GM21526 (cell line): Measurements from ENCODE around the gene HERC3.
"Not testable (repeated sequence)": the region's sequence is repeated elsewhere in the genome, so short reads cannot be mapped to it uniquely, and the experiment has no call there.

Experiments used
- ATAC-seq: cut with Tn5 transposase; IDR thresholded peaks from one replicate; pipeline ENCODE4 v1.9.1; 2021; ENCODE audit warnings: moderate library complexity; ENCODE audit not compliant: unreplicated experiment, low FRiP score

HERC3 gene

DNA sequence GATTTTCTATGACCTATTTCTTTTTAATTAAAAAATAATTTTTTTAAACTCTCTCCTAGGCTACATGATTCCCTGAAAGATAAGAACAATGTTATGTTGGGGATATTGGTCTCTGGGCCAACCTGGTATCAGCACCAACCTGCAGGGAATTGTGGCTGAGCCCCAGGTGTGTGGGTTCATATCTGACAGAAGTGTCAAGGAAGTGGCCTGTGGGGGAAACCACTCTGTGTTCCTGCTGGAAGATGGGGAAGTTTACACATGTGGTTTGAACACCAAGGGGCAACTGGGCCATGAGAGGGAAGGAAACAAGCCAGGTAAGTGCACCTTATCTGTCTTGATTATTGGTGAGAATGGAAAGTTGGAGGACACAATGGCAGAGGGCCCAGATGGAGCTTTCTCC, 13.5 kb downstream of the HERC3 start:
- no peak for ATAC-seq

DNA sequence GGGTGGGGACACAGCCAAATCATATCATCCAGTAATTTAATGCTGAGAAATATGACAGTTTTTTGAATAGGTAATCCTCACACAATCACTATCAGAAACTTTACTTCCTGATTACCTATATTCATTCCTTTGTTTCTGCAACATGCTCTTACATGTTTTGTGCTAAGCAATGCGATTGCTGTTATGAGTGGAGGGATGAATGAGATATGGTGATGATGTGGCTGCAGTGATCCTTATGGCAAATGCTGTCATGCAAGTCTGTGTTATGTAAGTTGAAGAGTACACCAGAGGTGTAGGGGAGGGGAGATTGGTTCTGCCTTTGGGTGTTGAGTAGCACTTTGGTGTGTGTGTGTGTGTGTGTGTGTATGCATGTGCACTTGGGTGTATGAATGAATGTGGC, 14.6 kb downstream of the HERC3 start:
- ATAC-seq, result no peak

DNA sequence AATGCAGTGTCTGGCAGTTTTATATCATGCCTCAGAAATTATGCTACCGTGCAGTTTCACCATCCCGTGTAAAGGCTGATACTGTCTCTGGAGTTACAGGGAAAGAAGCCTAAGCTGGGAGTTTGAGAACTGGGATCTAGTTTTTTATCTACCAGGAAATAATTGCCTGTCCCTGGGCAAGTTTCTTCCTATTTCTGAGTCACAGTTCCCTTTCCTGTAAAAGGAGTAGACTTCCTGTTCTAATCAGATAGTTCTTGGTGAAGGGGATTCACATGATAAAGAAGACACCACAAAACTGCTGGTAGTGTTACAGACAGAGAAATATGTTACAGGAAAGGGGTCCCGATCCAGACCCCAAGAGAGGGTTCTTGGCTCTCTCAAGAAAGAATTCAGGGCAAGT, 17.1 kb downstream of the HERC3 start:
- ATAC-seq, result no peak

DNA sequence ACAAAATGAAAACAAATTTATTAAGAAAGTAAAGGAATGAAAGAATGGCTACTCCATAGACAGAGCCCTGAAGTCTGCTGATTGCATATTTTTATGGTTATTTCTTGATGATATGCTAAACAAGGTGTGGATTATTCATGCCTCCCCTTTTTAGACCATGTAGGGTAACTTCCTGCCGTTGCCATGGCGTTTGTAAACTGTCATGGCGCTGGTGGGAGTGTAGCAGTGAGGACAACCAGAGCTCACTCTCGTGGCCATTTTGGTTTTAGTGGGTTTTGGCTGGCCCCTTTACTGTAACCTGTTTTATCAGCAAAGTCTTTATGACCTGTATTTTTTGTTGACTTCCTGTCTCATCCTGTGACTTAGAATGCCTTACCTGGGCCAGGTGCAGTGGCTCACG, 17.5 kb downstream of the HERC3 start:
- not testable (repeated sequence) for ATAC-seq

DNA sequence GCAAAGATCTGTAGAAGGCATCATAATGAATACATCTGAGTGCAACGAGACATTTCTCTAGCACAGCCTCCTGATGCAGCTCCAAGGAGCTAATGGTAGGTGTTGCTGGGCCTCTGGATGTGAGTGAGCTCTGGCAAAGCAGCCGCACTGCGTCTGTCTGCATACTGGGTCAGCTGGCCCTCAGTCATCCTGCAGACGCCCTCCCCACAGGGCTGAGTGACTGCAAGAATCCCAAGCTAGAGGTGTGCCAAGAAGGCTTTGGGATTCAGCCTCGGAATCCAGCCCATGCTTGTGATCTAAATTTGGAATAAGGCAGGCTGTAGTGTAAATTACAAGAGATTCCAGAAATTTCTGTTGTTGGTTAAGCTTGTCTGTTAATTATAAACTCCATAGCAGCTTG, 18.5 kb downstream of the HERC3 start:
- ATAC-seq, result no peak

DNA sequence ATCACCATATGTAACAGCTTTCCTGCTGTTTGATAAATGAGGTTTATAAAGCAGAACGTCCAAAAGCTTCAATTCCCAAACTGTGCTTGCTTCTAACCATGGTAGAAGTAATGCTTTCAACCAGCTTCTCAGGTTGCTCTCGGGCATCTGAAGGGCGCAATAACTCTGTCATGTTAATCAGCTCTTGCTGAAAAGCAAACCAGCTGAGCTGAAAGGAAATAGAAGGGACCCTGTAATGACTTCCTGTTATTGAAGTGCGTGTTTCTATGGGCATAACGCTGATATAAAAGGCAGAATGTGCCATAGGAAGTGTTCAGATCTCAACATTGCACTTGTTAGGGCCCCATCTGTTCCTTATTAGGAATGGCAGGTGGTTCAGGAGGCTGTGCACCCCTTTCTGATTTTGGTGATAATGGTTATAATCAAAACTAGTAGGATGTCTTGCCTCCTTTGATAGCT, 21.2 kb downstream of the HERC3 start:
- ATAC-seq, result peak; percentile 41

DNA sequence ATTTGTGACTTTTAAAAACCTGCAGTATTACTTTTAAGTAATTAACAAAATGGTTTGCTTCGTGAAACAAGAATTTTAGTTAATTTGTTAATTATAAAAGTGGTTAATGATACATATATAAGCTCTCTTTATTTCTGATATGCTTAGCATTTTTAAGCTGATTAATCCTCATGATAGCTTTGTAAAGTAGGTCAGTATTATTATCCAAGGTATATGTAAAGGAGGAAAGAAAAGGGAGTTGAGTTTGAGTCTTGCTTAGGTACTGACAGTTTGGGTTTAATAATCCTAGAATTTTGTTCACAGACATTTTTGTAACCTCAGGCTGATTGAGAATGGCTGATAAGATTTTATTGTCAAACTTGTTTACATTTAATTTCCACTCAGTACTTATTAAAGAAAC, 21.8 kb downstream of the HERC3 start:
- no peak for ATAC-seq

DNA sequence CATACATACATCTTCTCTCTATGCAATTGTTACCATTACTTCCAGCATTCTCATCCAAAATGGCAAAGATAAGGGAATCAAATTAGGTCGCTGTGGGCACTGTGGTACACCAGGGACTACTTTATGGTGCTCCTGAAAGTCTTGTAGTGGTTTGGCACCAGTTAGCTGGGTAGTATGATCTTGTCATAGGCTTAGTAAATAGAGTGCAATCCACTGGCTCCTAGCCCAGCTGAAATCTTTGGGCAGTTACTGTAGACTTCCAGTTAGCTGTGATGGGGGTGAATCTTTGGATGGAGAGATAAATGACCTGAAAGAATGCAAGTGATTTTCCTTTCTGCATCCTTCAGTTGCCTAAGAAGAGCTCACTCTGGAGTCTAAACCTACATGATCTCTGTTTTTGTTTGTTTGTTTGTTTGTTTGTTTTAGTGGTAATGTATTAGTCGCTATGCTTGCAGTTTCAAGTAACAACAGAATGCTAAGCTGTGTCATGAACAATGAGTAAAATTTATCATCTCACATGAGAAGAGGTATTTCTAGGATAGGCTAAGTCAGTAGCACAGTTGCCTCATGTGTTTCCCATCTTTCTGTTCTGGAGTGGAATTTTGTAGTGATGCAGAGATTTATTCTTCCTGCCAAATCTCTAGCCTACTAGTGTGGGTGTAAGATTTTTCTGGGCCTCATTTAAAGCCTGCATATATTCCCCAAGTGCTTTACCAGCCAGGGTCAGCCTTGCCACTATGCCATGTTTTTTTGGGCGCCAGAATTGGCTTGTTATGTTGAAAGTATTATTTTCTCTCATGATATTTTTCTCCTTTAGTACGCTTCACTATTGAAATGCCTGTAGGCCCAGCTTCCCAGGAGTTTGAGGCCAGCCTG, 24.2 kb downstream of the HERC3 start:
- no peak for ATAC-seq

DNA sequence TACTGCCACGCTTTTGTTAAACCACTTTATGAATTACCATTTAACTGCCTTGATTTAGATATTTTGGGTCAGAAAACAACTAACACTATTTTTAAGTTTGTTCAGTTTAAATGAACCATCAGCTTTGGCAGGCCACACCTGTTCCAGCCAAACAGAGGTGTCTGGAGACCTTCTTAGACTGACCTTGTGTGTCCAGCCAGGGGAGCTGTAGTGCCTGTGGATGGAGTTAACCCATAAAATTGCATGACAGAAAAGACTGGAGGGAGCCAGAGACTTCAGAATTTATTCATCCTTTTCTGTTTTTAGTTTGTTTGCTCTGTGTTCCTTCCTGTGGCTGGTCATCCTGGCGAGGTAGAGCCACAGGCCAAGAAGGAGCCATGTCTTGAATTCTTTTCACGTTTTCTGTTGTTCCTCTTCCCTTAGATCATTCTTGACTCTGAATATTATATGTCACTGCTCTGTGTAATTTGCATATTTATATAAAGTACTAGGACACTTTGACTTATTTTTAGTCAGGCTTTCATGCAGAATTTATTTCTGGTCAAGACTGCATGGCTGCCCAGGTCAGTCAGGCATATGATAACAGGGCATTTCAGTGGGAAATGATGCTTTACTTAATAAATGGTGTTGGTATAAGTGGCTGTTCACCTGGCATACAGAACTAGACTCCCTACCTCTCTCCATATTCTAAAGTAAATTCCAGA, 26.7 kb downstream of the HERC3 start:
- no peak for ATAC-seq

DNA sequence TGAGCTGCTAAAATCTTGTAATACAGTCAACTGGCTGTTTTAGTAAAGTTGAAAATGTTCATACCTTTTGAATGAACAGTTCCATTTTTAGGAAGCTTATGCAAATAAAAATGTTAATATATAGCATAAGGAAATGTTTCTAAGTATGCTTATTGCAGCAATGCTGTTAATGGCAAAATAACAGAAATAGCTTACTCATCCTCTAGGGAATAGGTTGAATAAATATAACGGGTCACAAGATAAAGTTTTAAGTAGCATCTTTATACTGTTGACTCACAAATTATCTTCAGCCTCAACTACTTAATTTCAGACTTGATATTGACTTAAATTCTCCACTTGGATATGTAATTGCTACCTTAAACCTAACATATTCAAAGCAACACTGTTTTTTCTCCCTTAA, 27.7 kb downstream of the HERC3 start:
- no peak for ATAC-seq

DNA sequence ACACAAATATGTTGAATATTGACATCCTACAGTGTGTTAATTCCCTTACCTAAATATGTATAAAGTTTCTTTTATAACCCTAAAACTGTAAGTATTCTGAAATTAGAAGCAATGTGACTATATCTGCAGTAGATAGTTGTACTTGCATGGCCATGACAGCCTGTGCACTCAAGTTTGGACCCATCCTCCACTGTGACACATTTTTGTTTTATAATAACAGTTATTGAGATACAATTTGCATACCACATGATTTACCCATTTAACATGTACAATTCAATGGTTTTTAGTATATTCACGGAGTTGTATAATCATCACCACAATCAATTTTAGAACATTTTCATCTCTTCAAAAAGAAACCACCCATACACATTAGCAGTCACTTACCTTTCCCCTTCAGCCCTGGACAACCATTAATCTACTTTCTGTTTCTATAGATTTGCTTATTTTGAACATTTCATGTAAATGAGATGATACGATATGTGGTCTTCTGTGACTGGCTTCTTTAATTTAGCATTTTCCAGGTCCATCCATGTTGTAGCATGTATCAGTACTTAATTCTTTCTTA, 29.6 kb downstream of the HERC3 start:
- ATAC-seq, result no peak

DNA sequence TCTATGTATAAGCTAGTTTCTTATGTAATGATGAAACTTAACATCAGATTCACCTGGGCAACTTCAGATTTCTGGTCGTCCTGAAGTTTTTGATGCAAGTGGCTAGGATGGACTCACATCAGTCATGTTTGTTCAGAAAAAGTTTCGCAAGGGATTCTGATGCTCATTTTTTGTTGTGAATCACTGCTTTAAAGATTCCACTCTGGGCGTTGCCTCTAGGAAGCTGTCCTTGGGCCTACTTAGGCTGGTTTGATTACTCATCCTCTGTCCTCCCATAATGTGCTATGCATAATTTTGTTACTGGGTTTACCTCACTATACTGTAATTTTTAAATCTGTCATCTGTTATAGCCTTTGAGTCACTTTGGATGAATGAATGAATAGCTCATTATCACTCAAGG, 30.8 kb downstream of the HERC3 start:
- ATAC-seq, result no peak

DNA sequence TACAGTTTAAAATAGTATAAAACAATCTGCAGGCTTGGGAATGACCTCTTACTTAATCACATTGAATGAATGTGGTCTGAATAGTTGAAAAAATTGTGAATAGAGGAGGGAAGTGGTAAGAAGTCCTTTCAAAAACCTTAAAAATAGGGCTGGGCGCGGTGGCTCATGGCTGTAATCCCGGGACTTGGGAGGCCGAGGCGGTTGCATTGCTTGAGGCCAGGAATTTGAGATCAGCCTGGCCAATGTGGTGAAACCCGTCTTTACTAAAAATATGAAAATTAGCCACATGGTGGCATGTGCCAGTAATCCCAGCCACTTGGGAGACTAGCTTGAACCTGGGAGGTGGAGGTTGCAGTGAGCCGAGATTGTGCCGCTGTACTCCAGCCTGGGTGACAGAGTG, 36.5 kb downstream of the HERC3 start:
- no peak for ATAC-seq

DNA sequence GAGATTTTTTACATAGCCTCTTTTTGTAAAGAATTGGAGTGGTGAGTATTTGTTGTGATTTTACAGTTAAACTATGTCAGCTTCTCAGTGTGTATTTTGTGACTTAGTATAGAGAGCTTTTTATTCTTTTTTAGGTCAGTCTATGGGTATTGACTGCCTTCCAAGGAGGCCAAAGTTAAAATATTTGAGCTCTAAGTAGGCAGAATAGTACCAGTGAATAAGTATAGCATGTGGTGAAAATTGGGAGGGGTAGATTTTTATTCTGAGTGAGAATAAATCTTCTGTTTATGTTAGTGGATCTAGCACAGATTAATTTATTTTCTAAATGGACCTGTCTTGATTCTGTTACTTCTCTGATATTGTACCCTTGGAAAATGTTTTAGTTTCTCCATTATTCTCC, 37.5 kb downstream of the HERC3 start:
- ATAC-seq, result no peak

DNA sequence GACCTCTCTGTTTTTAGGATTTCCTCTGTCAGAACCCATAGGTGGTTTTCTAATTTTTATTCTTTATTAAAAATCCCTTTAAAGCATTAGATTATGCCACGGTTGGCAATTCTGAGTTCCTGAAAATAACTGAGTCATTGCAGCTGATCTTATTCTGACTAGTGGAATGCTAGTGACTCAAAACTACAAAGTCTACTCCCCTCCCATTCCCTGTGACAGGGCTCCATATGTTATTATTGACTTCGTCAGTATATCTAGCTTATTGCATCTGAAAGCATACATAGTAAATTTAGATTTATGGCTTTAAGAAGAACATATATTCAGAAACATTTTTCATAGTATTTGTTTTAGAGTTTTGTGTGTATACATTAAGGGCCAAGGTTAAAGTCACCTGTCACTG, 38.5 kb downstream of the HERC3 start:
- ATAC-seq, result no peak

DNA sequence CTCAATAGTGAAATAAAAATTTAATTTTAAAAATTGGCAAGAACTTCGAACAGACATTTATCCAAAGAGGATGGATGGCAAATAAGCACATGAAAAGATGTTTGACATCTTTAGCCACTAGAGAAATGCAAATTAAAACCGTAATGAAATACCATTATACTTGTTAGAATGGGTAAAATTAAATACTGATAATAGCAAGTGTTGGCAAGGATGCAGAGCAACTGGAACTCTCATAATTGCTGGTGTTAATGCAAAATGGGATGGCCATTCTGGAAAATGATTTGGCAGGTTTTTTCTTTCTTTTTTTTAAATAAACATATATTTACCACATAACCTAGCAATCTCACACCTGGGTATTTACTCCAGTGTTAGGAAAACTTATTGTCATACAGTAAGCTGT, 51.7 kb downstream of the HERC3 start:
- no peak for ATAC-seq

DNA sequence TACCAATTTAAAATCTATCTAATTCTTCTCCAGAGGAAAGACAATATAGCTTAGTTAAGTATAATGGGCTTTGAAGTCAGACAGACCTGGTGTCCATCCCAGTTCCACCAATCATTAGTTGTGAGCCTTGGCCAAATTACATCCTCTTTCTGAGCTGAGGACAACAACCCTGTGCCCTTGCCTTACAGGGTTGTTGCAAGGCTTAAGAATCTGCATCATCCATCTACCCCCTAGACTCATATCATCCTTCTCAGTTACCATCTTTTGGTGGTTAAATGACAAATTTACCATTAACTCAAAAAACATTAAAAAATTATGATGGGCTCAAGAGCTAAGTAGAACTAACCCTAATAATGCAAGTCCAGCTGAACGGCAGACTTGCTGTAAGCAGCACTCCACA, 53.7 kb downstream of the HERC3 start:
- ATAC-seq, result no peak

DNA sequence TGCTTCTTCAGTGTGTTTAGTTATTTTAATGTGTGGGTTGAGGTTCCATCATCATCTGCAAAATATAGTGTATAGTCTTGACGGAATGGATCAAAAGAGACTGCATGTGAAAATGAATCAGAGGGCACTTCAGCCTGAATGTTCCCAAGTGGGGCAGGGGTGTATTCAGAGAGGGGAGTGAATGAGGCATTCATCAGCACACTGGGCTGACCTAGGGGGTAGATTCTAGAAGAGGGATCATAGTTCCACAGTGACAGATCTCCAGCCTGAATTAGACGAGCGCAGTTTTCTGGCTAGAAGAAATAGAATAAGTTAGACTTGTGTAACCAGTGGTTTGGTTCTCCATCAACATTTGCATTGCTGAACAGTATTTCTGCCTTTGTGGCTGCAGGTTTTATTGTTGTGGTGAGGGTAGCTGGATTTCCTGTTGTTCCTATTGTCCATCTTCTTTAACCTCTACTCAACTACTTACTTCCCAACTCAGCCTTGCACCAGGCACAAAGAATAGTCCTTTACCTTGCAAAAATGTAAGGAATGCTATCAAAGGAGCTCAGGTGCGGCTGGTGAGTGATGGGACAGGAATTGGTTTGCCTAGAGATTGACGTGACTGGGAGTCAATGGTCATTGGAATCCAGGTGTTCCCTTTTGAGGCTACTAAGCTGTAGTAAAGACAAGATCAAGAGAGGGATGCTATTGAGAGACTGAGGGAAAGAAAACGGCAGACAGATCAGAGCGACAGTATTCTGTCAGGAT, 54.4 kb downstream of the HERC3 start:
- ATAC-seq, result no peak

DNA sequence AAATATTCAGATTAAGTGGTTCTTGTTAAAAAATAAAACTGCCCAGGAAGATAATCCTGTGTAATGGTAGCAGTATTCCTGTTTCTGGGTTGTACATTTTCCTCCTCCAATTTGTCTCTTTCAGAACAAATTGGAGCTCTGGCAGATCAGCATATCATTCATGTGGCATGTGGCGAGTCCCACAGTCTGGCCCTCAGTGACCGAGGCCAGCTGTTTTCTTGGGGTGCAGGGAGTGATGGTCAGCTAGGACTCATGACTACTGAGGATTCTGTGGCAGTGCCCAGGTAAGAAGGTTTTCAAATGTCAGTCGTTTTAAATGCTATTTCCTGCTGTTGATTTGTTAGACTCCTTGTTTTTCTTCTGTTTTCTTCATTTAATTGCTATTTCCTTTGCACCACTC, 57.4 kb downstream of the HERC3 start:
- no peak for ATAC-seq

DNA sequence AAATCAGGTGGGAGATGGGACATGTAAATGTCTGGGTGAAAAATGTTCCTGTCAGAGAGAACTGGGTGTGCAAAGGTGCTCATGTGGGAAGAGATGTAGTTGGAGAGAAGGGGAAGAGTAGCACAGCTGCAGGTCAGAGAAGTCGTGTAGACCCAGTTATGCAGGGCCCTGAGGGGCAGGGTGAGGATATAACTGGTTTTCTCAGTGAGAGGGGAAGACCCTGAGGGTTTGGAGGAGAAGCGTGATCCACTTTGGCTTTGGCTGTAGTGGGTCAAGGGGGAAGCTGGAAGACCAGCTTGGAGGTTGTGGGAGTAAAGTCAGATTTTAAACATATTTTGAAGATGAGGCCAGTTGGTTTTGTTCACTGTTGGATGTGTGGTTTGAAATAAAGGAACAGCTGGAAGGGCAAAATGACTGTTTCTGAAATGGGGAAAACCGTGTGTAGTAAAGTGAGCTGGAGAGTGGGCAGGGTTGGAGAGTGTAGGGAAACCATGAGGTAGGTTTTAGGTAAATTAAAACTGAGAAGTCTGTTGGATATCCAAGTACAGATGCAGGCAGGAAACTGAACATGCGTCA, 61.2 kb downstream of the HERC3 start:
- ATAC-seq, result no peak

DNA sequence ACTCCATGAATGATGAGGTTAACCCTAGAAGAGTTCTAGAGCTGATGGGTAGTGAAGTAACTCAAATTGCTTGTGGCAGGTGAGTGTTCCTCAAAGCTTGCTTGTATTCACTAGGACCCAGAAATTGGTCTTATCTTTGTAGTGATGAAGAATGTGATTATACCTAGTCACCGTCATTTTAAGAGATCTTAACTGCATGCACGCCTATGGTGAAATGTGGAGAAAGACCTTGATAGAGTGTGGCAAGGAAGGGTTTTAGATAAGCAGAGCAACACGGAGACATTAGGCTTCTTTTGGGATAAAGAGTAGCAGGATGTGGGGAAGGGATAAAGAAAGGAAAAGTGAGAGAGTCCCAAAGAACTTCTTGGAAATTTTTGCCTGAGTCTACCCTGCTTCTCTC, 62.9 kb downstream of the HERC3 start:
- ATAC-seq, result no peak
